Amygdala (tissue), 56 donors: Measurements from ENCODE around the gene CD96.
"Not testable (repeated sequence)": the region's sequence is repeated elsewhere in the genome, so short reads cannot be mapped to it uniquely, and the experiment has no call there.

Experiments
- DNase-seq, 56 donors: peaks; one replicate each; lab custom pipeline; 2025; lab: John Stamatoyannopoulos, UW

Gene CD96

GRCh38 chr3:111617912-111618601, 76.1 kb downstream of the CD96 start:
- no peak for DNase-seq

GRCh38 chr3:111618945-111619344, 76.9 kb downstream of the CD96 start:
- DNase-seq: no peak

- DNase-seq: no peak
These were observed 77.8 kb downstream of the CD96 start for GRCh38 chr3:111619833-111620232.

GRCh38 chr3:111621535-111621934, 79.5 kb downstream of the CD96 start:
- peak in 1 of 56 donors; percentile 1 for DNase-seq

GRCh38 chr3:111627092-111627491, 85.1 kb downstream of the CD96 start:
- DNase-seq: no peak

GRCh38 chr3:111629018-111629417, 87.0 kb downstream of the CD96 start:
- not testable (repeated sequence) for DNase-seq

GRCh38 chr3:111630638-111631037, 88.6 kb downstream of the CD96 start:
- not testable (repeated sequence) for DNase-seq

GRCh38 chr3:111635403-111635802, 93.4 kb downstream of the CD96 start:
- no peak for DNase-seq

GRCh38 chr3:111636366-111636885, 94.4 kb downstream of the CD96 start:
- DNase-seq: no peak

- no peak for DNase-seq
These were observed 97.3 kb downstream of the CD96 start for GRCh38 chr3:111639316-111639715.

- no peak for DNase-seq
These were observed 107.1 kb downstream of the CD96 start for GRCh38 chr3:111648991-111649579.

GRCh38 chr3:111650378-111651275, 108.6 kb downstream of the CD96 start:
- no peak for DNase-seq

GRCh38 chr3:111652492-111653180, 110.6 kb downstream of the CD96 start:
- DNase-seq: no peak

- no peak for DNase-seq
These were observed 111.8 kb downstream of the CD96 start for GRCh38 chr3:111653766-111654165.

- no peak for DNase-seq
These were observed 120.0 kb downstream of the CD96 start for GRCh38 chr3:111662012-111662411.

- DNase-seq: no peak
These were observed 120.9 kb downstream of the CD96 start for GRCh38 chr3:111662907-111663306.

- no peak for DNase-seq
These were observed 124.2 kb downstream of the CD96 start for GRCh38 chr3:111666041-111666735.

GRCh38 chr3:111667170-111667569, 125.2 kb downstream of the CD96 start:
- no peak for DNase-seq

GRCh38 chr3:111667621-111668239, 125.7 kb downstream of the CD96 start:
- DNase-seq: peak in 4 of 56 donors; percentile 7 to 37 (median 24)
